DMS153 treated with DMSO at 0.1 percent for 48 hours (cell line): ENCODE results near the gene ASPRV1.

Source experiments
- DNase-seq: peaks from one replicate; lab custom pipeline; 2025; ENCODE audit not compliant: unreplicated experiment; lab: John Stamatoyannopoulos, UW

Gene ASPRV1

GRCh38 chr2:69989009-69989408, 27.6 kb upstream of the ASPRV1 start:
- DNase-seq, result no peak

- DNase-seq, result no peak
These were observed 26.7 kb upstream of the ASPRV1 start for GRCh38 chr2:69988086-69988635.

DNA sequence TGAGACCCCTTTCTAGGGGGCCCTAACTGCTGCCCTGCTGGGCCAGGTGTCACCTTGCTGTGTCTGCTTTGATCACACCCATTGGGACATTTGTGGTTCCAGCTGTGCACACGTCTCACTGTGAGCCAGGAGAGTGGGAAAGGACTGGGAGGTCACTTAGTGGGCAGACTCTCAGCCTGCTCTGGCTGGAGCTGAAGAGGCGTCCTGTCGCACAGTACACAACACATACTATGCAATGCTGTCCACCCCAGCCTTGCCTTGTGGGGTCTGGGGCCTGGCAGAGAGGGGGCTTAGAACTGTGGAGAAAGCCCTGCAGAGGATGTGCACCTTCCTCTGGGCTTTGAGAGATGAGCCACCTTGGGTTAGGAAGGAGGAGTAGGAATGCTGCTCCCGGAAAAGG, 25.3 kb upstream of the ASPRV1 start:
- DNase-seq, result no peak

DNA sequence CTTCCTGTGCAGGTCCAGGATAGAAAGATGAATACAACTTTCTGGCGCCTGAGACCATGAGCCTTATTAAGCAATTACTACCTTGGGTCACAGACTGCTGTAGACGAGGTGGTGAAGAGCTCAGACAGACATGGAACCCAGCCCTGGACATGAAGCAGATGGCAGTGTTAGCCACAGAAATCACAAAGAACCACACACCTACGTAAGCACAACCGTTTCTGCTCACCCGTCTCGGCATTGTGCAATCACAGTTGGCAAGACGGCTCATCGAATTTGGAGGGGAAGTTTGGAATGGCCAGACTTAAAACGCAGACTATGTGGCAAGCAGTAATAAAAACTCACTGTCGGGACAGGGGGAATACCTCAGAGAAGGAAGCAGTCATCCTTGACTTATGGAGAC, 24.3 kb upstream of the ASPRV1 start:
- DNase-seq, result no peak

DNA sequence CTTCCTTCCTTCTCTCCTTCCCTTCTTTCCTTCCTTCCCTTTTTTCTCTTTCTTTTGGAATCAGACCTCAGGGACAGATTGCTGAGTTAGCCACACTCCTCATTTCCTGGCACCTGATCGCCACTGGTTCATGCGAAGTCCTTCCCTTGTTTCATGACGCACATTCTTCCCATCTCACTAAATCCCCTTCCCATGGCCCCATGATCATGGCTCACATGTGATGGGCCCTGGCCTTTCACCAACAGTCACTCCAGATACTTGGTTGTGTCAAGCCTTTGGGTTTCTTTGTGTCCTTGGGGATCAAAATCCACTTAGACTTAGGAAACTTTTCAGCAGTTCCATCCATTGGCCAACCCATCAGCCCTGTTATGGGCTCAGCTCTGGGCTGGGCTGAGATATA, 23.8 kb upstream of the ASPRV1 start:
- no peak for DNase-seq

GRCh38 chr2:69983392-69983966, 22.0 kb upstream of the ASPRV1 start:
- DNase-seq, result no peak

DNA sequence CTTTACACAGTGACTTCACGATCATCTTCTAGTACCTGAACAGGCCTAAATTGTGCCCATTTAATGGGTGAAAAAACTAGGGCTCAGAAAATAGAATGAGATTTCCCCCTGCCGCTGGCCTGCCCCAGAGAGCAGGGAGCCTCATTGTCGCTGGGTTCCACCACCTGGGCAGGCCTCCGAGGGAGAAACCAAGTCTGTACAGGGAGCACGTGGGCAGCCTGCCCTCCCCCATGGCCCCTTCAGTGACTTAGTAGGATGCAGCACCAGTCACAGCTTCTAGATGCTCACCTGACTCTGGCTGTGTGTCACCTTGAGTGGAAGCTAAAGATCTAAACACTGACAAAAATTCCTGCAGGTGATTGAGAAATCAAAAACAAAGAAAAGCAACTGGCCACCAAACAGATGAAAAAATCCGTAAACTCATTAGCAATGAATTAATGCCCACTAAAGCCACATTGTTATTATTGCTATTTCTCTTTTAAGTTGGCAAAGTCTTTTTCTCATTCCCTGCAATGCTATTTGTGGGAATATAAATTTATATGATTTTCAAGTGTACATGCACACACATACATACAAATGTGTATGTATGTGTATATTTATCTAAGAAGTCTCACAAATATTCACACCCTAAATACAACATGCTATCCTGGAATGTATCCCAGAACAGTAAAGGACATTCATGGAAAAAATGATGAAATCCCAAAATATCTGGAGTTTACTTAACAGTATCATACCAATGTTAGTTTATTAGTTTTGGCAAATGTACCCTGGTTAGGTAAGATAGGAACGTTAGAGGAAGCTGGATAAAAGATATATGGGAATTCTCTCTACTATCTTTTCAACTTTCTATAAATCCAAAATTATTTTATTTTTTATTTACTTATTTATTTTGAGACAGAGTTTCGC, 18.7 kb upstream of the ASPRV1 start:
- no peak for DNase-seq

DNA sequence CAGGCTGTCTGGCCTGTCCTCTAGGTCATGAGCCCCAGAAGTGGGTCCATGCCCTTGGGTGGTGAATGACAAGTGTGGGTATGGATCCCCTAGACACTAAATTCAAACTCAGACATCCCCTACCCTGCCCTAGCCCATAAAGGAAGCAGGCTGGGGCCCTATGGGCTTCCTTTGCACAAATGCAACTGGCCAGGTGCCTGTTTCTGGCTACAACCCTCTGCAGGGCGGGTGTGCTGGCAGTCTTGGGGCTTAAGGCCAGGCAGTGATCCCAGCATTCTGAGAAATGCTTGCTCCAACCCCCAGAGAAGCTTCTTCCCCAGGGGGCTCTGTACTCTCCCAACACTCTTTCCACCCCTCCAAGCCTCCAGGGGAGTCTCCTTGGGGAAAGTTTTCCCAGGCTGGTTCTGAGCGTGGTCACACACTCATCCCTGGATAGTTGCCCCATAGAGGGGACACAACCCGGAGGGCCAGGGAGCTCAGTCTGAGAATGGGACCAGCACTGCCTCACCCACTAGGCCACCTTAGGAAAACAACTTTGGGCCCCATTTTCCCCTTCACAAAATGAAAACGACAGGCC, 16.6 kb upstream of the ASPRV1 start:
- DNase-seq, result no peak

DNA sequence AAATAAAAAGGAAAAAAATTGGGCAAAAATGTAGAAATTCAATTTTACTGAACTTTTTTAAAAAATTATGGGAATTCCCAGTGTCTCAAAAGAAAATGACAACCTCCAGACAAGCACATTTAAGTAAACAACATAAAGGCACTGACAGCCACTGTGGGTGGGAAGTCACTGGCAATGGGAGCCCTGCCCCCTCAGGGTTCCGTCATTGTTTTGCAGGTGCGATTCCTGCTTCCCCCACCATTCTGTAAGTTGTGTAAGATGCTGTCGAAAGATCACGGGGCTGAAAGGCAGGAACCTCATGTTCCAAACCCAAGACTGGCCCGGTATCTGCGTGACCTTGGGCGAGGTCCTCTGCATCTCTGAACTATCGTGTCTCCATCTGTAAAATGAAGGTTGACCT, 15.8 kb upstream of the ASPRV1 start:
- DNase-seq, result no peak

DNA sequence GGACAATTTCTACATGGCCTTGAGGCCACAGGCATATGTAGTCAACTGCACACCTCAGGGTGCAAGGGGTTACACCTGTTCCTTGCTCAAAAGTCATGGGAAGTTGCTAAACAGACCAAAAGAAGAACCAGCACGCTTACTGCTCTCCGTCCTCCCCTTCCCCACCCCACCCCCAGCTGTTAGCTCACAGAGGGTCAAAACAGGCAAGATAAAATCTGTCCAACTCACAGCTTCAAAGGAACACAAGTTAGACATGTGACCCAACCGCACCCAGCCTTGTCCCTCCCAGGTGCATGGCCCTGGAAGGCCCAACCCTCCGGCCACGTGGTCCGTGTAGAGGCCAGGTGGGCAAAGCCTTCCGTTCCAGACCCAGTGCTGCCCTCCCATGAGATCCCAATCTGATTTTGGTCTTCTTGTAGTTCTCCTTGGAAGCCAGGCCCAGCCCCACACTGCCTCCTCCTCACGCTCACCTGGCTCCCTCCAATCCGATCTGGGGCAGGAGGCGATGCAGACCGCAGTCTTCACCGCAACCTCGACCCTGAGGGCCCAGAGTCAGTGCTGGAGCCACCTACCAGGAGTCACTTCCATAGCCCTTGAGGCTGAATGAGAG, 14.5 kb upstream of the ASPRV1 start:
- DNase-seq, result no peak

GRCh38 chr2:69975136-69975852, 13.9 kb upstream of the ASPRV1 start:
- DNase-seq, result no peak

DNA sequence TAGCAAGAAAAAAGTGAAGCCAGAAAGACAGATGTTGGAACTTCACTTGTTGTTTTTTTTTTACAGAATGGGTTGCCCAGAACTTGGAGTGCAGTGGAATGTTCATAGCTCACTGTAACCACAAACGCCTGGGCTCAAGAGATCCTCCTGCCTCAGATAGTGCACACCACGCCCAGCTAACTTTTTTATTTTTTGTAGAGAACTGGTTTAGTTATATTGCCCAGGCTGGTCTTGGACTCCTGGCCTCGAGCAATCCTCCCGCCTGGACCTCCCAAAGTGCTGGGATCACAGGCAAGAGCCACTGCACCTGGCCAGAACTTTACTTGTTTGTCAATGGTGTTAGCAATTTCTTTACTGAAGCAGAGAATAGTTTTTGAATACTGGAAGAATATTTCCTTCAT, 11.9 kb upstream of the ASPRV1 start:
- no peak for DNase-seq

DNA sequence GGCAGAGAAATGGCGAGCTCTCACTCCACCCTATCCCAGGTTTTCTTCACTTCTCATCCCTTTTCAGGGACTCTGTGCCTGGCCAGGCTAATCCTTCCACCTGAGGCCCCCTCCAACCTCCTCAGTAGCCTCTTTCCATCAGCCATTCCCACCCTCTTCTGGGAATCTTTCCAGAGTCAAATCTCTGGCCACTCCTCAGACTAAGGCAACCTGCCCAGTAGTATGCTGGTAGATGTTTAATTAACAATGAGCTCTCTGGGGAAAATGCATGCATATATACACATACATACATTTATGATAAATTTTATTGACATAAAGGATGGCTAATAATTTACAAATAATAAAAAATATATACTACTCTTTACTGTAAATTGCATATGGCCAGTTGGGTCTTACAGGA, 11.4 kb upstream of the ASPRV1 start:
- no peak for DNase-seq

DNA sequence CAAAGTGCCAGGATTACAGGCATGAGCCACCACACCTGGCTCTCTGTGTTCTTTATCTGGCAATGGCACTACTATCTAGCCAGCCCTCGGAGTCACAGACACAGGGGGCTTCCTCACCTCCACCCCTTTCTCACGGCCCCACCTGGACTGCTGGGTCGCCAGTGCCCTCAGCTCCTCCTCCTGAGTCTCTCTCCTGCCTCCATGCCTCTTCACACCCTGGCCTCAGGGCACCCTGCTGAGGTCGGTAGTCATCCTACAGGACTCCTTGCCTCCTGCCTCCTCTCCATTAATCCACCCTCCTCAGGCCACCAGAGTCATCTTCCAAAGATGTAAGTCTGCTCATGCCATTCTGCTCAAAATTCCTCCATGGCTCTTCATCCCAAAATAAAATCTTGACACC, 8.6 kb upstream of the ASPRV1 start:
- no peak for DNase-seq

DNA sequence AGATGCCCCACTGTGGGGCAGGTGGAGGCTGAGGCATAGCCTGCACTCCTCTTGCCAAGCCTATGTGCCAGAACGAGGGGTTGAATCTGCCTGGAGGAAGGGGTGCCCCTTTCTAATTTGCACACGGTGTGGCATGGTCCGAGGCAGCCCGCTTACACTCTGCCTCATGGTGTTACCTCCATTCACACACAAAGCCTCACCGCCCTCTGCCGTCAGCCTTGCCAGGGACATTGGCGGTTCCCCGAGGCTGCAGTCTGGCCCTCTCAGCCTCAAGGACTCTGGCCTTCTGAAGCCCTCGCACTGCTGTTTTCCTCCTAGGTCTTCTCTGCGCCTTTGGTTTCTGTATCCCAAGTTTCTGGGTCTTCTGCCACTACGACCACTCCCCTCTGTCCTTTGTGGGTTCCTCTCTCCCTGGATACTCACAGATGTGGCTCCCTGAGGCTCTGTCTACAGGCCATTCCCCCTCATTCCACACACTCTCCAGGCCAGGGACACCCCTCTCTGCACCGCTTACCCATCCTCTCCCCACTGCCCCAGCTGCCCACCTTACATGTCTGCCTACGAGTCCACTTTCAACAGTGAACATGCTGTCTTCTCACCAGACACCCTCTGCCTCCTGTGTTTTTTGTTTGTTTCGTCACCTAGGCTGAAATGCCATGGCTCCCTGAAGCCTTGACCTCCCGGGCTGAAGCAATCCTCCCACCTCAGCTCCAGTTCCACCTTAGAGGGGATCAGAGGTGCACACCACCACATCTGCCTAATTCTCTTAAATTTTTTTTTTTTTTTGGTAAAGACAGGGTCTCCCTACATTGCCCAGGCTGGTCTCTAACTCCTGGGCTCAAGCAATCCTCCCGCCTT, 7.9 kb upstream of the ASPRV1 start:
- no peak for DNase-seq

DNA sequence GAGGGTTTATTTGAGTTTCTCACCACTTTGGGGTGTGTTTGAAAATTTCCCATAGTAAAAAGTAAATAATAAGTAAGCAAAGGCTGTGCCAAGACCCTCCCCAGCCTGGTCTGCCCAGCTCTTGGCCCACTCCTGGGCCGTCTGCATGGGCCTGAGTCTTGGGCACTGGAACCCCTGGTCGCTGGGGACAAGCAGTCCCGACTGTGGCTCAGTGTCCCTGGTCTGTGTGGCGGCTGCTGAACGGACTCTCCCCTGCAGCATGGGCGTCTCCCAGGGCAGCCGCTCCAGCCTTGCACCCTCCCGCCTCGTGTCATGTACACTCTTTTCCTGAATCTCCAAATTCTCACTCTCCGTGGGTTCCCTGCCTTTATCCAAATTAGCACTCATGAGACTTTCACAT, 7.2 kb upstream of the ASPRV1 start:
- no peak for DNase-seq

DNA sequence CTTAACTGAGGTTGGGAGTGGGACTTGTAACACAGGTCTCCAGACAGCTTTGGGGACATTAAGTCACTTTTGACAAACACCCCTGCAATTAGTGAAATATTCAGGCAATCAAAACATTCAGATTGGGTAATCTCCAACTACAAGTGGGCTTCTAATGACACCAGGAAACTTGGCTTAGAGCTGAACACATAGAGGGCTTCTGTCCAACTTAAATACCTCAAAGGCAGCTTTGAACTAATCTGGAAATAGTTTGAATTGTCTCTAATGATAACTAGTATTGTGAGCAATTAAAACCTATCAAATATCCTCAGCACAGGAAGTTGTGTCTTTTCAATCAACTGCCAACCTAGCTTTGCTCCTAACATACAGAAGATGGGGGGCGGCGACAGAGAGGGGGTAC, 5.1 kb upstream of the ASPRV1 start:
- DNase-seq, result no peak

- DNase-seq, result no peak
These were observed 4.5 kb upstream of the ASPRV1 start for GRCh38 chr2:69965756-69966445.

GRCh38 chr2:69964353-69964841, 3.0 kb upstream of the ASPRV1 start:
- DNase-seq, result no peak
